HEK293T (cell line): Measurements from ENCODE around the gene ZNF415.

Experiments
- CTCF ChIA-PET: fragments of 350-600 bp; formaldehyde crosslinking; extraction: SDS; loops from one replicate; lab custom pipeline; 2021; ENCODE audit warnings: antibody characterized with exemption, inconsistent platforms; lab: Yijun Ruan, JAX
- POLR2A ChIA-PET: fragments of 350-600 bp; formaldehyde crosslinking; extraction: SDS; loops from one replicate; lab custom pipeline; 2020; ENCODE audit warnings: antibody characterized with exemption, inconsistent platforms; lab: Yijun Ruan, JAX
- DNase-seq: peaks from one replicate; pipeline ENCODE4 v3.0.0; 2012; ENCODE audit warnings: mixed read lengths; ENCODE audit errors: extremely low spot score
- ARNT ChIP-seq: fragments of 450-650 bp; IDR thresholded peaks from 2 replicates; pipeline ENCODE4 v1.6.1; 2017; ENCODE audit warnings: mild to moderate bottlenecking
- BHLHE40 ChIP-seq: fragments of 450-650 bp; IDR thresholded peaks from 2 replicates; pipeline ENCODE4 v1.6.1; 2016; ENCODE audit warnings: mild to moderate bottlenecking, moderate library complexity, borderline replicate concordance
- CTBP1 ChIP-seq: fragments of 450-650 bp; IDR thresholded peaks from 2 replicates; pipeline ENCODE4 v1.6.1; 2016; ENCODE audit warnings: borderline replicate concordance
- ELF4 ChIP-seq: fragments of 450-650 bp; IDR thresholded peaks from 2 replicates; pipeline ENCODE4 v1.6.1; 2017; ENCODE audit warnings: antibody characterized with exemption
- FOXA1 ChIP-seq: fragments of 450-650 bp; IDR thresholded peaks from 2 replicates; pipeline ENCODE4 v1.6.1; 2016; ENCODE audit warnings: mild to moderate bottlenecking
- FOXK2 ChIP-seq: fragments of 450-650 bp; IDR thresholded peaks from 2 replicates; pipeline ENCODE4 v1.6.1; 2016; ENCODE audit warnings: mild to moderate bottlenecking
- FOXM1 ChIP-seq: fragments of 450-650 bp; IDR thresholded peaks from 2 replicates; pipeline ENCODE4 v1.6.1; 2017; ENCODE audit warnings: mild to moderate bottlenecking, borderline replicate concordance
- HDGF ChIP-seq: fragments of 450-650 bp; IDR thresholded peaks from 2 replicates; pipeline ENCODE4 v1.6.1; 2017; ENCODE audit warnings: antibody characterized with exemption, borderline replicate concordance
- L3MBTL2 ChIP-seq: fragments of 450-650 bp; conservative IDR thresholded peaks from 2 replicates; pipeline ENCODE4 v1.6.1; 2016; ENCODE audit warnings: mild to moderate bottlenecking
- LEF1 ChIP-seq: fragments of 450-650 bp; IDR thresholded peaks from 2 replicates; pipeline ENCODE4 v1.6.1; 2017; ENCODE audit warnings: mild to moderate bottlenecking, borderline replicate concordance
- NFRKB ChIP-seq: fragments of 450-650 bp; IDR thresholded peaks from 2 replicates; pipeline ENCODE4 v1.6.1; 2016; ENCODE audit warnings: mild to moderate bottlenecking, moderate library complexity
- PKNOX1 ChIP-seq: fragments of 450-650 bp; IDR thresholded peaks from 2 replicates; pipeline ENCODE4 v1.6.1; 2016
- SP1 ChIP-seq: fragments of 450-650 bp; IDR thresholded peaks from 2 replicates; pipeline ENCODE4 v1.6.1; 2017
- SUZ12 ChIP-seq: fragments of 450-650 bp; IDR thresholded peaks from 2 replicates; pipeline ENCODE4 v1.6.1; 2016; ENCODE audit warnings: mild to moderate bottlenecking
- TARDBP ChIP-seq: fragments of 450-650 bp; IDR thresholded peaks from 2 replicates; pipeline ENCODE4 v1.6.1; 2016
- ZNF384 ChIP-seq: fragments of 450-650 bp; IDR thresholded peaks from 2 replicates; pipeline ENCODE4 v1.6.1; 2016

The ZNF415 gene

DNA sequence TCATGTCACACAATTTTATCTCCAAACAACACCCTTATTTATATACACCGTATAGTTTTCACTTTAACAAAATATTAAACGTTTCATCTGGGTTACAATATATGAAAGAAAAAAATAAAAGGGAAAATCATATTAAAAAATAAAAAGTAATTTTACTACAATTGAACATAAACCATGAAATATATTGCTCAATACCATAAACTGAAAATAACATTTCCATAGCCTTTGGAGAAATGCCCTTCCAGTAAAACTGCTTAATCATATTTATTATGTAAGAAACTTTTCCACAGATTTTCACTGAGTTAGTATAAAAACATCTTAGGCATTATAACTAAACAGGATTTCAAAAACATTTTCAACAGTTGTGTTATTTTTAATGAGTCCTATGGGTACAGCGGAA, 27.6 kb upstream of the ZNF415 start:
- no peak for TF ChIP-seq CTBP1
- no peak for TF ChIP-seq ZNF384
- no peak for TF ChIP-seq HDGF
- no peak for TF ChIP-seq SUZ12
- no peak for TF ChIP-seq NFRKB
- TF ChIP-seq ELF4, result no peak
- CTCF ChIA-PET, result no interaction called here
- DNase-seq, result no peak
- POLR2A ChIA-PET, result no interaction called here

GRCh38 chr19:53158119-53158656, 25.5 kb upstream of the ZNF415 start:
- no peak for DNase-seq
- POLR2A ChIA-PET, result no interaction called here
- CTCF ChIA-PET, result no interaction called here
- TF ChIP-seq ARNT (no peak), NFRKB (no peak), L3MBTL2 (no peak), FOXA1 (no peak), FOXM1 (no peak)

- TF ChIP-seq HDGF (no peak), FOXM1 (no peak), TARDBP (no peak), FOXA1 (no peak), PKNOX1 (no peak)
- ChIA-PET CTCF (no interaction called here), POLR2A (no interaction called here)
- DNase-seq, result no peak
These were observed 24.9 kb upstream of the ZNF415 start for GRCh38 chr19:53157626-53158025.

DNA sequence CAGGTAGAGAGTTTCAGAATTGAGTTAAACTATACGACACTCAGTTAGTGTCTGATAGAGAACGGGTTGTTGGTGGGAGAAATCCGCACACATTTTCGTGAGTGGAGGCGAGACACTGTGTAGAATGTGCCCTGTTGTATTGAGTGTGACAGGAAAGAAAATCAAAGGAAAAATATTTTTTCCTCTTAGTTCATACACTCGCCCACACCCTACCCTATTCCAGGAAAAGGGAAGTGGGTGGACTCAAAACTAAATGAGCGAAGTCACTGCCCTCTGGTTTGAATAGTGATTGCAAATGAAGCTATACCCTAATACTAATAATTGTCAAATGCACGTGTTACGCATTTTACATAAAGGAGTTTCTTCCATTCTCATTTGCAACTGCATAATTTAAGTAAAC, 24.1 kb upstream of the ZNF415 start:
- POLR2A ChIA-PET, result no interaction called here
- no peak for TF ChIP-seq SUZ12
- DNase-seq, result no peak
- CTCF ChIA-PET, result no interaction called here

DNA sequence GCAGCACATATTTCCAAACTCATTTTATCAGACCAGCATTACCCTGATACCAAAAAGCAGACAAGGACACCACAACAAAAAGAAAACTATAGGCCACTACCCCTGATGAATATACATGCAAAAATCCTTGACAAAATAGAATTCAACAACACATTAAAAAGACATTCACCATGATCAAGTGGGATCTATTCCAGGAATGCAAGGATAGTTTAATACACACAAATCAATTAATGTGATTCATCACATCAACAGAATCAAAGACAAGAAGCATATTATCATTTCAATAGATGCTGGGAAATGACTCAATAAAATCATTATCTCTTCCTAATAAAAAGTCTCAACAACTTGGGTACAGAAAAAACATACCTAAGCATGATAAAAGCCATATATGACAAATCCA, 14.9 kb upstream of the ZNF415 start:
- ChIA-PET CTCF (no interaction called here), POLR2A (no interaction called here)
- TF ChIP-seq PKNOX1 (no peak), BHLHE40 (no peak), ARNT (no peak), SP1 (no peak), LEF1 (no peak), ELF4 (no peak), TARDBP (no peak), CTBP1 (no peak), FOXM1 (no peak), NFRKB (no peak), FOXK2 (no peak)
- no peak for DNase-seq

GRCh38 chr19:53140351-53140750, 7.6 kb upstream of the ZNF415 start:
- no peak for TF ChIP-seq FOXK2
- no peak for TF ChIP-seq BHLHE40
- TF ChIP-seq NFRKB, result no peak
- TF ChIP-seq HDGF, result no peak
- TF ChIP-seq ZNF384, result no peak
- POLR2A ChIA-PET, result no interaction called here
- CTCF ChIA-PET, result no interaction called here
- DNase-seq, result no peak

GRCh38 chr19:53136432-53136831, 3.7 kb upstream of the ZNF415 start:
- ChIA-PET CTCF (no interaction called here), POLR2A (no interaction called here)
- TF ChIP-seq BHLHE40, result no peak
- TF ChIP-seq FOXK2, result no peak
- TF ChIP-seq FOXA1, result no peak
- TF ChIP-seq TARDBP, result no peak
- TF ChIP-seq FOXM1, result no peak
- no peak for TF ChIP-seq HDGF
- no peak for DNase-seq

DNA sequence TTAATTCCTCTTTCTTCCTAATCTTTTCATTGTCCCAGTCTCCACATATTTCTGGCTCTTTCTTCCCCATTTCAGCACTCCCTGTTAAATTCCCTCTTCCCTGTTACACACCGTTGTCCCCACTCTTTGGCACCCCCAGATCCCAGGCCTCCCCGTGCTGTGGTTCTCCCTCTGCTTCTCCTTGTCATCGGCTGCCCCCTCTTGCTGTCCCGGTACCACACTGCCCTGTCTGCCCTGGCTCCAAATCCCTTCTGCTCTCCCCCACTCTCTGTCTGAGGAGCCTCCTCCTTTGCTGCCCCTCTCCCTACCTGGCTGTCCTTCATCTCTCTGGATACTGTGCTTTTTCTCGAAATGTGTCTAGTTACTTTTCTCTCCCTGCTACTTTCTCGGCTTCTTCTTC, 983 bp downstream of the ZNF415 start:
- no peak for DNase-seq
- ChIA-PET POLR2A (no interaction called here), CTCF (no interaction called here)
- no peak for TF ChIP-seq FOXK2
- no peak for TF ChIP-seq CTBP1
- no peak for TF ChIP-seq ARNT

GRCh38 chr19:53131085-53131590, 1.6 kb downstream of the ZNF415 start:
- DNase-seq, result no peak
- ChIA-PET CTCF (no interaction called here), POLR2A (no interaction called here)
- TF ChIP-seq FOXM1, result no peak
